Brain microvascular endothelial cell (primary cell): ENCODE measurements around the gene LRP8.
A peak's percentile ranks its signal among the peaks of the same experiment; 100 is the strongest.

Experiments
- DNase-seq: peaks from one replicate; pipeline ENCODE4 v3.0.0-alpha.2; 2020
- H3K27ac ChIP-seq: fragments of 250-450 bp; sonication (Bioruptor Pico); 2 replicates; pipeline ENCODE4 v1.5.1; 2020; ENCODE audit warnings: mild to moderate bottlenecking, moderate library complexity
- H3K27me3 ChIP-seq: fragments of 250-450 bp; sonication (Bioruptor Pico); replicated peaks from 2 replicates; pipeline ENCODE4 v1.5.1; 2020; ENCODE audit warnings: mild to moderate bottlenecking
- H3K36me3 ChIP-seq: fragments of 250-450 bp; sonication (Bioruptor Pico); replicated peaks from 2 replicates; pipeline ENCODE4 v1.5.1; 2020; ENCODE audit warnings: mild to moderate bottlenecking
- H3K4me3 ChIP-seq: 2 replicates; pipeline ENCODE4 v1.5.1; 2011; ENCODE audit warnings: low read depth, mild to moderate bottlenecking, control low read depth, low read length, moderate library complexity
- in situ Hi-C: cut with HindIII; loops from 2 replicates; pipeline ENCODE4 v1.10.0; 2017; ENCODE audit warnings: low sequenced_read_pairs, low pct_ligation_motif_present
- TF ChIP-seq, protein P1 (sequence below): IDR thresholded peaks from 2 replicates; pipeline ENCODE4 v1.5.1; 2011; ENCODE audit warnings: low read depth, mild to moderate bottlenecking, moderate library complexity, low read length, control low read depth, inconsistent platforms; ENCODE audit errors: missing control alignments

LRP8 gene

DNA sequence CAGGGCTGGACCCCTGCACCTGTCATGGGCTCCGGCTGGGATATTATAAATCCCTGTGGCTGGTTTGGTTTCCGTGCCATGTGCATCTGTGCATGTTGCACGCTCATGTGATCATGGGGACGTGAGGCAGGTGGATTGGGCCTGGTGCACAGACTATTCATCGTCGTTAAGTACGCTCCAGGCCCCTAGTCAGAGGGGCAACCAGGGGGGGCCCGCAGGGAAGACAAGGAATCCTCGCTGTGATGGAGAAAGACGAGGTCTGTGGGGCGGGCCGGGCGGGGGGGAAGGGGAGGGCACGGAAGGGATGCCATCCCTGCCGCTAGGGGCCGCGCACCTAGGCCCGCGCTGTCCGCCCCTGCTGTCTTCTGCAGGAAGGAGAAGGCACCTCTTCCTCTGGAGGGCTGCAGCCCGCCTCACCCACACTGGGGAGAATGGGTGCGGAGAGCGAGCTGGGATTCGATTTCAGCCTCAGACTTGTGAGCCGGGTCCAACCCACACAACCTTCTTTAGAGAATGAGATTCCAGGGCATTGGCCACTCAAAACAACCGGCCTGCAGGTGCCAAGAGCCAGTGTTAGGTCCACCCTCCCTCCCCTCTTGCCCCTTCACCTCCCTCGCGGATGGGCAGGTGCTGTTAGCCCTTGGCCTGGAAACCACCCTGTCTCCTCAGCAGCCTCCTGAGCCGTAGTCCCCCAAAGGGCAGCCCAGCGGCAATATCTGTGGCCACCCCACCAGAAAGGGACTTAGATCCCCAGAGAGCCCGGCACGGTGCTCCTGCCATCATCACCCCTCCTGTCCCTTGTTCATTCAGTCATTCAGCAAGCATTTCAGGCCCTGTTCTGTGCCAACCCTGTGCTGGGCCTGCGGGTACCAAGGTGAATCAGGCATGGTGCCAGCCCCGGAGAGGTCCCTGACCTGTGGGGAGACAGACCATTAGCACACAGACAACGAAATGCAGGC lies 950 bp upstream of the LRP8 start:
- TF ChIP-seq, protein P1, sequence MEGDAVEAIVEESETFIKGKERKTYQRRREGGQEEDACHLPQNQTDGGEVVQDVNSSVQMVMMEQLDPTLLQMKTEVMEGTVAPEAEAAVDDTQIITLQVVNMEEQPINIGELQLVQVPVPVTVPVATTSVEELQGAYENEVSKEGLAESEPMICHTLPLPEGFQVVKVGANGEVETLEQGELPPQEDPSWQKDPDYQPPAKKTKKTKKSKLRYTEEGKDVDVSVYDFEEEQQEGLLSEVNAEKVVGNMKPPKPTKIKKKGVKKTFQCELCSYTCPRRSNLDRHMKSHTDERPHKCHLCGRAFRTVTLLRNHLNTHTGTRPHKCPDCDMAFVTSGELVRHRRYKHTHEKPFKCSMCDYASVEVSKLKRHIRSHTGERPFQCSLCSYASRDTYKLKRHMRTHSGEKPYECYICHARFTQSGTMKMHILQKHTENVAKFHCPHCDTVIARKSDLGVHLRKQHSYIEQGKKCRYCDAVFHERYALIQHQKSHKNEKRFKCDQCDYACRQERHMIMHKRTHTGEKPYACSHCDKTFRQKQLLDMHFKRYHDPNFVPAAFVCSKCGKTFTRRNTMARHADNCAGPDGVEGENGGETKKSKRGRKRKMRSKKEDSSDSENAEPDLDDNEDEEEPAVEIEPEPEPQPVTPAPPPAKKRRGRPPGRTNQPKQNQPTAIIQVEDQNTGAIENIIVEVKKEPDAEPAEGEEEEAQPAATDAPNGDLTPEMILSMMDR = peak; percentile 42
- Histone ChIP-seq H3K4me3 (peak overlapping the region; percentile 59), H3K36me3 (no peaks in the 10 kb centered on the region), H3K27ac (no peak overlapping the region), H3K27me3 (no peaks in the 10 kb centered on the region)
- in situ Hi-C loops = no loop called here
- no peak for DNase-seq

GRCh38 chr1:53327182-53327913 lies 522 bp downstream of the LRP8 start:
- peak overlapping the region; percentile 77 for H3K4me3 ChIP-seq
- TF ChIP-seq, protein P1 = no peak
- H3K27ac ChIP-seq = no peak overlapping the region
- DNase-seq = peak; percentile 15
- in situ Hi-C loops = no loop called here
- H3K36me3 ChIP-seq = no peaks in the 10 kb centered on the region
- no peaks in the 10 kb centered on the region for H3K27me3 ChIP-seq

DNA sequence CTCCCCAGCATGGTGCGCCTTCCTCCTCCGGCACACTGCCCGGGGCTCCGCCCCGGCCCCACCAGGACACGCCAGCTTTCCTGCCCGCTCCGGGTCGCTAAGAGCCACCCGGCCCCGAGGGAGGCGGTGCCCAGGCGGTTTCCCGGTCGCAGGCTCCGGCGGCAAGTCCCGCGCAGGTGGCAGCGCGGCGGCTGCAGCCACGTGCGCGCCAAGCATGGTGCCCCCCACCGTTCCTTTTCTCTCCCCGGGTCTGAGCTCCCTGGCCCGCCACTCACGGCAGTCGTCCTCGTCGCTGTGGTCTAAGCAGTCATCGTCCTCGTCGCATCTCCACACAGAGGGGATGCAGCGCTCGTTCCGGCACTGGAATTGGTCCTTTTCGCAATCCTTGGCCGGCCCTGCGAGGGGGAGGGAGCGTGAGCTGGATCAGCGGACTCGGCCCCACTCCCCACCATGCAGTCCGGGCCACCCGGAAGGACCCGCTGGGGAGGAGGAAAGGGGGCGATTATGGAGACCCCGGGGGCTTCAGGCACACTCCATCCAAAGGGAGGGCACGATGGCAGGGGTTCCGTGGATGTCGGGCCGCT lies 1.2 kb downstream of the LRP8 start:
- Histone ChIP-seq H3K36me3 (no peaks in the 10 kb centered on the region), H3K27ac (peak overlapping the region; percentile 48), H3K27me3 (no peaks in the 10 kb centered on the region), H3K4me3 (peak overlapping the region; percentile 77)
- TF ChIP-seq, protein P1 = no peak
- in situ Hi-C loops = no loop called here
- peak; percentile 2 for DNase-seq

- DNase-seq = peak; percentile 81
- TF ChIP-seq, protein P1 = no peak
- H3K4me3 ChIP-seq = peak overlapping the region; percentile 77
- in situ Hi-C loops = no loop called here
- peak overlapping the region; percentile 48 for H3K27ac ChIP-seq
- H3K27me3 ChIP-seq = no peaks in the 10 kb centered on the region
- no peaks in the 10 kb centered on the region for H3K36me3 ChIP-seq
These were observed 1.7 kb downstream of the LRP8 start for GRCh38 chr1:53326088-53326597.

DNA sequence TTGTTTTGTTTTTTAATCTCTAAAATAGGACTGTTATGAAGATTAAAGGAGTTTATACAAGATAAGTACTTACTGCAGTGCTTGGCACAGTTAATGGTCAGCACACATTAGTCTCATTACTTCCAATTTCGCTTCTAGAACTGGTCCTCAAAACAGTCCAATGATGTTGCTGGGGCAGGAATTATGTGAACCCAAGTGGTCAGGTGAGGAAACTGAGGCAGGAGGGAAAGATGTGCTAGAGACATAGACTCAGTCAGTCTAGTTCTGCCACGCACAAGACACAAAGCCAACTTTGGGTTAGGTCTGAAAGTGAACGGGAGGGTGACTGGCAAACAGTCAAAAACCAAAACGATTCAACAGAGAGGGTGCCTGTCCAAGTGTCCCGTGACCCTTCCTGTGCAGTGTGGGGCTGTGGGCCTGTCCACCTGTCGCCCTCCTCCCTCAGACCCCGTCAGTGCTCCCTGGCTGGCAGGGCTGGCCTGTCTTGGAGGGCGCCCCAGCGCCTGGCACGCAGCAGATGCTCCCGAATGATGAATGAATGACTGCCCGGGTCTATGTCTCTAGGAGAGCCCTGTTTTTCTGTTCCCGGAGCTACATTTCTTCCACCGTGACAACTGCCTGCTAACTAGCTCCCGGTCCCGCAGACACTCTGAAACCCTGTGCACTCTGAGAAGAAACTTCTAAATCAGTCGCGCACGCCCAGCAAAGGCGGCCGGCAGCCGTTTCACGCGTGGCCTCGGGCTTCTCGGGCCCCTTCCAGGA lies 2.4 kb downstream of the LRP8 start:
- no peaks in the 10 kb centered on the region for H3K36me3 ChIP-seq
- DNase-seq = no peak
- in situ Hi-C loops = no loop called here
- peak overlapping the region; percentile 77 for H3K4me3 ChIP-seq
- peak overlapping the region; percentile 48 for H3K27ac ChIP-seq
- TF ChIP-seq, protein P1 = no peak
- no peaks in the 10 kb centered on the region for H3K27me3 ChIP-seq
